ENCODE measurements around the gene FER.

The FER gene

DNA sequence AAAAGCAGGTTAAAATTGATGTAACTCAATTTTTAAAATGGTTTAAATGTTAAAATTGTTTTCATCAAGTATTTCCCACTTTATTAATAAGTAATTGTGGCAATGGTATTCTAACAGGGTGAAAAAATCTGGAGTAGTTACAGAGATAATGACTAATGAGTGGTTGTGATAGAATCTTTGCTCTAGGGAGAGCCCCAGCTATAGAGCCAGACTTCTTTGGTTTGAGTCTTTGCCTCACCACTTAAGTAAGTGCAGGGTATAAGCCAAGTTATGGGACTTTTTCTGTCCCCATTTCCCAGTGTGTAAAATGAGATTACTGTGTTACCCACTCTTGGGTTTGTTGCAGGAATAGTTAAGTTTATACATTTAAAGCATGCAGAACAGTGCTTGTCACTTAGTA is 158.1 kb downstream of the FER start:
- Histone ChIP-seq H3K4me3 (ENCODE audit: low read depth, low read length) (no peak overlapping the region), H3K9me3 (ENCODE audit: severe bottlenecking) (no peaks in the 10 kb centered on the region), H3K27me3 (ENCODE audit: insufficient read depth, low read depth, severe bottlenecking) (no peaks in the 10 kb centered on the region), H3K36me3 (no peaks in the 10 kb centered on the region), H3K27ac (no peak overlapping the region)
- no peak for DNase-seq
- TF ChIP-seq, protein P1, sequence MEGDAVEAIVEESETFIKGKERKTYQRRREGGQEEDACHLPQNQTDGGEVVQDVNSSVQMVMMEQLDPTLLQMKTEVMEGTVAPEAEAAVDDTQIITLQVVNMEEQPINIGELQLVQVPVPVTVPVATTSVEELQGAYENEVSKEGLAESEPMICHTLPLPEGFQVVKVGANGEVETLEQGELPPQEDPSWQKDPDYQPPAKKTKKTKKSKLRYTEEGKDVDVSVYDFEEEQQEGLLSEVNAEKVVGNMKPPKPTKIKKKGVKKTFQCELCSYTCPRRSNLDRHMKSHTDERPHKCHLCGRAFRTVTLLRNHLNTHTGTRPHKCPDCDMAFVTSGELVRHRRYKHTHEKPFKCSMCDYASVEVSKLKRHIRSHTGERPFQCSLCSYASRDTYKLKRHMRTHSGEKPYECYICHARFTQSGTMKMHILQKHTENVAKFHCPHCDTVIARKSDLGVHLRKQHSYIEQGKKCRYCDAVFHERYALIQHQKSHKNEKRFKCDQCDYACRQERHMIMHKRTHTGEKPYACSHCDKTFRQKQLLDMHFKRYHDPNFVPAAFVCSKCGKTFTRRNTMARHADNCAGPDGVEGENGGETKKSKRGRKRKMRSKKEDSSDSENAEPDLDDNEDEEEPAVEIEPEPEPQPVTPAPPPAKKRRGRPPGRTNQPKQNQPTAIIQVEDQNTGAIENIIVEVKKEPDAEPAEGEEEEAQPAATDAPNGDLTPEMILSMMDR (IDR thresholded peaks at IDR 0.05; ENCODE audit: low read depth, low read length) = no peak

DNA sequence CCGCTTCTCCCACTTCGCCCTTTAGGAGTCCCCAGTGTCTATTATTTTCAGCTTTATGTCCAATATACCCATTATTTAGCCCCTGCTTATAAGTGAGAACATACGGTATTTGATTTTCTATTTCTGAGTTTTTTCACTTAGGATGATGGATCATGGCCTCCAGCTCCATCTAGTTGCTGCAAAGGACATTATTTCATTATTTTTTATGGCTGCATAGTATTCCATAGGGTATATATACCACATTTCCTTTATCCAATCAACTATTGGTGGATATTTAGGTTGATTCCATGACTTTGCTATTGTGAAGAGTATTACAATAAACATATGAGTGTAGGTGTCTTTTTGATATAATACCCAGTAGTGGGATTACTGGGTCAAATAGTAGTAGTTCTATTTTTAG is 162.9 kb downstream of the FER start:
- Histone ChIP-seq H3K9me3 (ENCODE audit: severe bottlenecking) (no peaks in the 10 kb centered on the region), H3K27ac (no peak overlapping the region), H3K4me3 (ENCODE audit: low read depth, low read length) (no peak overlapping the region), H3K27me3 (ENCODE audit: insufficient read depth, low read depth, severe bottlenecking) (no peaks in the 10 kb centered on the region), H3K36me3 (no peaks in the 10 kb centered on the region)
- no peak for DNase-seq
- TF ChIP-seq, protein P1 (IDR thresholded peaks at IDR 0.05; ENCODE audit: low read depth, low read length) = no peak

DNA sequence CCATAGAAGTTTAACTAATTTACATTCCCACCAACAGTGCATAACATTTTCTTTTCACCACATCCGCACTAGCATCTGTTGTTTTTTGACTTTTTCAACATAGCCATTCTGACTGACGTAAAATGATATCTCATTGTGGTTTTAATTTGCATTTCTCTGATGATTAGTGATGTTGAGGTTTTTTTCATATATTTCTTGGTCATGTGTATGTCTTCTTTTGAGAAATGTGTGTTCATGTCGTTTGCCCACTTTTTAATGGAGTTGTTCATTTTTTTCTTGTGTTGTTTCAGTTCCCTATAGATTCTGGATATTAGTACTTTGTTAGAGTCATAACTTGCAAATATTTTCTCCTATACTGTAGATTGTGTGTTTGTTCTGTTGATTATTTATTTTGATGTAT is 163.4 kb downstream of the FER start:
- no peak for DNase-seq
- no peaks in the 10 kb centered on the region for H3K36me3 ChIP-seq
- H3K27ac ChIP-seq = no peak overlapping the region
- H3K4me3 ChIP-seq (ENCODE audit: low read depth, low read length) = no peak overlapping the region
- TF ChIP-seq, protein P1 (IDR thresholded peaks at IDR 0.05; ENCODE audit: low read depth, low read length) = no peak
- H3K9me3 ChIP-seq (ENCODE audit: severe bottlenecking) = no peaks in the 10 kb centered on the region
- H3K27me3 ChIP-seq (ENCODE audit: insufficient read depth, low read depth, severe bottlenecking) = no peaks in the 10 kb centered on the region

DNA sequence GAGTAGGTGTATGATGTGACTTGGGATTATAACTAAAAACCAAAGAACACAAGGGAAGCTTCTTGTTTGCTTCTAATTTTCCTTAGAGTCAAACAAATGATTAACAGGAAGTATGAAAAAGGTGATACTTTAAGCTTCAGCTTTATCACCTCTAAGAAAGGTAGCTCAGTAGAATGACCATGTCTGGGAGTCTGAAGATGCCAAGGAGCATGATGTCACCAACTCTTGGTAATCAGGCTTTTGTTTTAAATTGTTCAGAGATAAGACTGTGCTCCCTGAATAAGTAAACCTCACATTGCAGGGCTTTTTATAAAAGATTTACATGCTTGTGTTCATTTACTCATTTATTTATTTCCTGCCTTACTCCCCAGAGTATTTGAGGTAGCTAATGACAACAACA is 169.9 kb downstream of the FER start:
- no peak overlapping the region for H3K4me3 ChIP-seq (ENCODE audit: low read depth, low read length)
- H3K27ac ChIP-seq = no peak overlapping the region
- TF ChIP-seq, protein P1 (IDR thresholded peaks at IDR 0.05; ENCODE audit: low read depth, low read length) = no peak

DNA sequence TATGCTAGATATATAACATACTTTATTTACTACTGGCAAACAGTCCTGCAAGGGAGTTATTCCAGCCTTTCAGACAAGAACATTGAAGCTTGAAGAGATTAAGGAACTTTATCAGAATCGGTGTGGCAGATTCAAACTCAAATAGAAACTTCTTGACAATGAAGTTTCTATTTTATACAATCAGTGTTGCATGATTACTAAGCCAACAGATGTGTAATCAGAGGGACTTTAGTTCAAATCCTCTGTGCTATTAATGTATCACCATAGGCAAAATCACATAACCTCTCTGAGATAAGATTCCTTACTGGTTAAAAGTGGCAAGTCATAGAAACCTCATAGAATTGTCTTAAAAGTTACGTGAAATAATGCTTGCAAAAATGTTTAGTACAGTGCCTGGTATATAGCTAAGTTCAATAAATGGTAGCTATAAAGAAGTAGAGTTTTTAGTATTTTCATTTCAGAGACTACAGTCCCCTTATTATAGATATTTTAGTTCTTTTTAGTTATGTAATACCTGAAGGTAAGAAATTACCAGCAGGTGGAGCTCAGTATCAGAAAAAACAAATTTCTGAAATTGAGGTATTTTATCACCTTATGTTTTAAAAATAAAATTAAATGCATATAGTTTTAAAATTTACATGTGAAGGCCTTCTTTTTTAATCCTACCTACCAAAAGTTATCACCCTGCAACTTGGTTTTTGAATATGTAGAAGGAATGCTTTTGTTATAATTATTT is 172.1 kb downstream of the FER start:
- no peaks in the 10 kb centered on the region for H3K36me3 ChIP-seq
- H3K4me3 ChIP-seq (ENCODE audit: low read depth, low read length) = no peak overlapping the region
- no peak overlapping the region for H3K27ac ChIP-seq
- no peaks in the 10 kb centered on the region for H3K27me3 ChIP-seq (ENCODE audit: insufficient read depth, low read depth, severe bottlenecking)
- DNase-seq = no peak
- TF ChIP-seq, protein P1 (IDR thresholded peaks at IDR 0.05; ENCODE audit: low read depth, low read length) = no peak
- no peaks in the 10 kb centered on the region for H3K9me3 ChIP-seq (ENCODE audit: severe bottlenecking)

More for the DNA sequence above, 169.9 kb downstream of the FER start:
- Histone ChIP-seq H3K36me3 (no peaks in the 10 kb centered on the region), H3K27me3 (ENCODE audit: insufficient read depth, low read depth, severe bottlenecking) (no peaks in the 10 kb centered on the region), H3K9me3 (ENCODE audit: severe bottlenecking) (no peaks in the 10 kb centered on the region)
- no peak for DNase-seq

DNA sequence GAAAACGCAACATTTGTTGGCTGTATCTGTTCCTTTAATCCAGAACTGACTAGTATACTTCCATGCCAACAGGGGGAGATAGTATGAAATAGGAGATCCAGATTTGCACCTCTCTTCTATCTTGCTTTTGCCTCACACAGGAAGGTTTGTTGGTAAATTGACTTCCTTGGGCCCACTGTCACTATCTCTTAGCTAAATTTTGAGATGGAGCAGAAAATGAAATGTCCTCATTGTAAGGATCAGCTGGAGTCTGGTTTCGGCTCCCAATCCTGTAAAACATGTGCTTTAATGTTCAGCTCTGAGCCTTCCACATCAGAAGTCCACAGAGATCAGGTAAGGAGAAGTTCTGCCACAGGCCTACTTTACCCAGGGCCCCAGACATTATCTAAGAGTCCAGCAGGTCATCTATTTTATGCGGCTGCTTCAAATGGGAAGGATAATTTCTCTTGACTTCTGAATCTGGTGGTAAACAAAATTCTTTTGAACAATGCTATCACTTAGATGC is 176.8 kb downstream of the FER start:
- H3K4me3 ChIP-seq (ENCODE audit: low read depth, low read length) = no peak overlapping the region
- TF ChIP-seq, protein P1 (IDR thresholded peaks at IDR 0.05; ENCODE audit: low read depth, low read length) = no peak
- DNase-seq = no peak

More for the DNA sequence above, 176.8 kb downstream of the FER start:
- Histone ChIP-seq H3K27me3 (ENCODE audit: insufficient read depth, low read depth, severe bottlenecking) (no peaks in the 10 kb centered on the region), H3K9me3 (ENCODE audit: severe bottlenecking) (no peaks in the 10 kb centered on the region), H3K36me3 (no peaks in the 10 kb centered on the region), H3K27ac (no peak overlapping the region)
